Measurements from ENCODE around the gene CENPB. TPM values are rescaled to one million over a fixed set of nuclear protein-coding genes. Genes with fewer than 3 reads are reported as not detected.
"Not testable (repeated sequence)": the region's sequence is repeated elsewhere in the genome, so short reads cannot be mapped to it uniquely, and the experiment has no call there.

The CENPB gene
- total and polyA plus RNA-seq, 5 experiments from 2014 or later: 1.0 to 48.6 (median 1.7) TPM

DNA sequence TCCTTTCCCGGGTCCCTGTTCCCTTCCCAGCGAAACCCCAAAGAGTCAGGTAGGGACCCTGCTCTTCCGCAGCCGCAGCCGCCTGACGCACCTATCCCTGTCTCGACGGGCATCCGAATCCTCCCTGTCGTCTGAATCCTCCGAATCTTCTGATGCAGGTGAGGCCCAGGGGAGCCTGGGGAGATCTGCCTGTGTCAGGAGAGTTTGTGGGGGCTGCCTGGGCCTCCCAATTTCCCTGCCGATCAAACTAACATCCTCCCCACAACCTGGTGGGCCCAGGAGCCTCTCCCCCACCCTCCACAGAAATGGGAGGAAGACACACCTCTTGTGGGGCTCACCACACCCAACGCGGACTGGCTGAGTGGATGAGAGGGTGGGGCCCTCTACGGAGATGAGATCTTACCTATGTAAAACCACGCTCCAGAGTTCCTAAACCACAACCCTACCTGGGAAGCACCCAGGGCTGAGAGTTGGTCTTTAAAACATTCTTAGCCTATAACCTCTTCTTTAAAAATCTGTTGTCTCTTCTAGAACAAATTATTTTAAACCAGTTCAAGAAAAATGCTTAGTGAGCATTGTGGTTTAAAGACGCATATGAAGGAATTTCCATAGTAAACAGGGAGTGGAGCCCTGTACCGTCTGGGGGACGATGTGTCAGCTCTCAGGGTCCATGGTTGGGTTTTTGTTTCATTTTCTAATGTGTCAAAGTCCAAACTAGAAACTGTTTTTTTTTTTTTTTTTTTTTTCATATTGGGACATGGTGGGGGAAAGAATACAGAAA, 11.2 kb upstream of the CENPB start:
- POLR2A ChIA-PET: interaction anchor here (0.6 to 4.0 kb wide), 4 partner anchors 11 to 73 kb away, joined by 3 to 34 read pairs (median 5); partner anchors contain the start of gene CENPB
- Mint-ChIP-seq H3K27ac (peak overlapping the region; percentile 94 to 99 (median 97)), H3K4me1 (peaks cover 25 to 62% (median 61%) of the 10 kb centered on the region in 4 donors), H3K9me3 (no peaks in the 10 kb centered on the region), H3K4me3 (peak overlapping the region; percentile 95 to 100 (median 98)), H3K27me3 (no peaks in the 10 kb centered on the region), H3K36me3 (peaks cover 4 to 48% (median 33%) of the 10 kb centered on the region in 3 donors)
- peak in 5 of 10 donors; percentile 31 to 74 (median 51) for DNase-seq
- ATAC-seq: peak in 1 of 2 donors; percentile 31

- Mint-ChIP-seq H3K36me3 (peaks cover 0 to 43% (median 28%) of the 10 kb centered on the region in 3 donors), H3K4me3 (peak overlapping the region; percentile 95 to 100 (median 98)), H3K4me1 (peaks cover 20 to 56% (median 55%) of the 10 kb centered on the region in 4 donors), H3K27ac (peak overlapping the region; percentile 94 to 99 (median 97)), H3K27me3 (no peaks in the 10 kb centered on the region), H3K9me3 (no peaks in the 10 kb centered on the region)
- ATAC-seq (no peak), DNase-seq (no peak)
- POLR2A ChIA-PET: interaction anchor here (0.6 to 2.7 kb wide), 2 partner anchors 11 to 62 kb away, joined by 5 to 9 read pairs; partner anchors contain the start of gene CENPB
Observed at GRCh38 chr20:3797226-3797545, 10.6 kb upstream of the CENPB start.

GRCh38 chr20:3796477-3797225, 10.1 kb upstream of the CENPB start:
- H3K9me3 Mint-ChIP-seq: no peaks in the 10 kb centered on the region
- H3K4me3 Mint-ChIP-seq: peak overlapping the region; percentile 95 to 100 (median 98)
- no peak for DNase-seq
- H3K36me3 Mint-ChIP-seq: peaks cover 0 to 37% (median 25%) of the 10 kb centered on the region in 3 donors
- peaks cover 20 to 56% (median 52%) of the 10 kb centered on the region in 4 donors for H3K4me1 Mint-ChIP-seq
- peak overlapping the region; percentile 94 to 99 (median 97) for H3K27ac Mint-ChIP-seq
- ATAC-seq: no peak
- H3K27me3 Mint-ChIP-seq: no peaks in the 10 kb centered on the region
- POLR2A ChIA-PET: interaction anchor here (0.6 to 2.7 kb wide), 4 partner anchors 9 to 62 kb away, joined by 4 to 9 read pairs (median 7); partner anchors contain the start of gene CENPB

GRCh38 chr20:3795511-3796468, 9.2 kb upstream of the CENPB start, which contains the start of gene CDC25B:
CDC25B (plus strand) TSS chr20:3796310; CDS start chr20:3796532, 222 bp downstream.
- Mint-ChIP-seq H3K9me3 (no peaks in the 10 kb centered on the region), H3K27ac (peak within 1 kb of the TSS; percentile 94 to 99 (median 97)), H3K4me3 (peak within 1 kb of the TSS; percentile 95 to 100 (median 98)), H3K27me3 (no peaks in the 10 kb centered on the region), H3K4me1 (peaks cover 20 to 48% (median 45%) of the 10 kb centered on the region in 4 donors), H3K36me3 (peaks cover 0 to 29% (median 20%) of the 10 kb centered on the region in 3 donors)
- POLR2A ChIA-PET: interaction anchor here (0.6 to 2.7 kb wide), 7 partner anchors 8 to 59 kb away, joined by 3 to 9 read pairs (median 4); partner anchors contain the start of genes ADISSP and CENPB
- peak; percentile 76 to 80 for ATAC-seq
- DNase-seq: peak; percentile 84 to 95 (median 86)

DNA sequence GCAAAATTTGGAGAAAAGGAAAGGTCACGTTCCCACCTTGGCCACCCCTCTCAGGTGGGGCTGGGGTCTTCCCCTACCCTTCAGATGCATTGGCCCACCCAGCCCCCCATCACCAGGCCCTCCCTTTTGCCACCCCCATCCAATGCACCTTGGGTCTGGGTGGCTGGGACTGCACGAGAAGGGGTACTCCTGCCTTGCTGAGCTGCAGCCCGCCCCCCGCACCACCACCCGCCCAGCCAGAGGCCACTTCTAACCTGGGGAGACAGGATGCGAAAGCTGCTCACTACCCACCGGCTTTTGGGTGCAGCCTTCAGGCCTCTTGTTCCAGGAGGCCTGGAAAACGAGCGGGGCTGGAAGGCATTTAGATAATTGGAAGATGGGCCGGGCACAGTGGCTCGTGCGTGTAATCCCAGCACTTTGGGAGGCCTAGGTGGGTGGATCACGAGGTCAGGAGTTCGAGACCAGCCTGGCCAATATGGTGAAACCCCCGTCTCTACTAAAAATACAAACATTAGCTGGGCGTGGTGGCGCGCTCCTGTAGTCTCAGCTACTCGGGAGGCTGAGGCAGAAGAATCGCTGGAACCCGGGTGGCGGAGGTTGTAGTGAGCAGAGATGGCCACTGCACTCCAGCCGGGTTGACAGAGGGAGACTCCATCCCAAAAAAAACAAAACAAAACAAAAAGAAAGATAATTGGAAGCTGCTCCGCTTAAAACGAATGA, 8.3 kb upstream of the CENPB start:
- Mint-ChIP-seq H3K4me1 (peaks cover 14 to 39% (median 36%) of the 10 kb centered on the region in 4 donors), H3K36me3 (peaks cover 0 to 22% (median 20%) of the 10 kb centered on the region in 3 donors), H3K27me3 (no peaks in the 10 kb centered on the region), H3K9me3 (no peaks in the 10 kb centered on the region), H3K4me3 (peak overlapping the region; percentile 89 to 99 (median 94)), H3K27ac (peak overlapping the region; percentile 89 to 98 (median 96))
- POLR2A ChIA-PET: interaction anchor here (0.7 to 2.7 kb wide), 4 partner anchors 9 to 60 kb away, joined by 3 to 9 read pairs (median 3); partner anchors contain the start of gene CENPB
- DNase-seq: no peak
- no peak for ATAC-seq

- H3K27me3 Mint-ChIP-seq, H3K9me3 Mint-ChIP-seq, DNase-seq, ATAC-seq: not testable (repeated sequence)
- H3K4me3 Mint-ChIP-seq: peak overlapping the region in 3 of 10 donors; percentile 33 to 45 (median 44)
- H3K4me1 Mint-ChIP-seq: peaks cover 11 to 32% (median 30%) of the 10 kb centered on the region in 4 donors
- peaks cover 0 to 20% (median 18%) of the 10 kb centered on the region in 3 donors for H3K36me3 Mint-ChIP-seq
- H3K27ac Mint-ChIP-seq: peak overlapping the region in 5 of 10 donors; percentile 21 to 93 (median 29)
- POLR2A ChIA-PET: interaction anchor here (0.8 kb wide), 1 partner anchor 53 kb away, joined by 3 read pairs; no protein-coding TSS in a partner anchor
Observed at GRCh38 chr20:3794168-3794567, 7.6 kb upstream of the CENPB start.

DNA sequence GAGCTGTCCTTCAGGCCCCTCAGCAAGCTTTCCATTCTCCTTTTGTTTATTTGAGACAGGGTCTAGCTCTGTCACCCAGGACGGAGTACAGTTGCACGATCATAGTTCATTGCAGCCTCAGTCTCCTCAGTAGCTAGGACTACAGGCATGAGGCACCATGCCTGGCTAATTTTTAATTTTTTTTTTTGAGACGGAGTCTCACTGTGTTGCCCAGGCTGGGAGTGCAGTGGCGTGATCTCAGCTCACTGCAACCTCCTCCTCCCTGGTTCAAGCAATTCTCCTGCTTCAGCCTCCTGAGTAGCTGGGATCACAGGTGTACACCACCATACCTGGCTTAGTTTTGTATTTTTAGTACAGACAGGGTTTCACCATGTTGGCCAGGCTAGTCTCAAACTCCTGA, 2.7 kb upstream of the CENPB start:
- not testable (repeated sequence) for H3K9me3 Mint-ChIP-seq, H3K27me3 Mint-ChIP-seq, H3K36me3 Mint-ChIP-seq, DNase-seq, H3K4me3 Mint-ChIP-seq, ATAC-seq
- POLR2A ChIA-PET: interaction anchor here (0.6 to 6.4 kb wide), 3 partner anchors 10 to 165 kb away, joined by 3 to 34 read pairs (median 6); partner anchors contain the start of gene ADISSP
- H3K27ac Mint-ChIP-seq: peak overlapping the region in 6 of 10 donors; percentile 11 to 88 (median 72)
- peaks cover 13 to 31% (median 26%) of the 10 kb centered on the region in 4 donors for H3K4me1 Mint-ChIP-seq

DNA sequence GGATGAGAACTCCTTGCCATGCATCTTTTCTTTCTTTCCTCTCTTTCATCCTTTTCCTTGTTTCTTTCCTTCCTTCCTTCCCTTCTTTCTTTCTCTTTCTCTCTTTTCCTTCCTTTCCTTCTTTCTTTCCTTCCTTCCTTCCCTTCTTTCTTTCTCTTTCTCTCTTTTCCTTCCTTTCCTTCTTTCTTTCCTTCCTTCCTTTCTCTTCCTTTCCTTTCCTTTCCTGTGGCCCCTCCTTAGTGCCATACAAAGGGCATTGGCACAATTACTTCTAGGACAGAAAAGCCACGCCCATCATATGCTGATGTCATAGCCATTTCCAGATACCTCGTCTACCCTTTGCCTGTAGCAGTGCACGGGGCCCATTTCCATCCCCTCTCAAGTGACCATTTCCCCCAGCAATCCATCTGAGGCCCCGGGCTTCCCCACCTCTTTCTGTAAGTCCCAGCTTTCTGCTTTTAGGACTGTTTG, 2.2 kb upstream of the CENPB start:
- H3K4me1 Mint-ChIP-seq: peaks cover 13 to 30% (median 28%) of the 10 kb centered on the region in 4 donors
- DNase-seq: no peak
- H3K27ac Mint-ChIP-seq: peak overlapping the region in 8 of 10 donors; percentile 31 to 88 (median 73)
- no peaks in the 10 kb centered on the region for H3K27me3 Mint-ChIP-seq
- no peaks in the 10 kb centered on the region for H3K9me3 Mint-ChIP-seq
- H3K36me3 Mint-ChIP-seq: no peaks in the 10 kb centered on the region
- H3K4me3 Mint-ChIP-seq: peak overlapping the region in 6 of 10 donors; percentile 26 to 81 (median 38)
- no peak for ATAC-seq
- POLR2A ChIA-PET: interaction anchor here (6.4 kb wide), 1 partner anchor 11 kb away, joined by 34 read pairs; no protein-coding TSS in a partner anchor

DNA sequence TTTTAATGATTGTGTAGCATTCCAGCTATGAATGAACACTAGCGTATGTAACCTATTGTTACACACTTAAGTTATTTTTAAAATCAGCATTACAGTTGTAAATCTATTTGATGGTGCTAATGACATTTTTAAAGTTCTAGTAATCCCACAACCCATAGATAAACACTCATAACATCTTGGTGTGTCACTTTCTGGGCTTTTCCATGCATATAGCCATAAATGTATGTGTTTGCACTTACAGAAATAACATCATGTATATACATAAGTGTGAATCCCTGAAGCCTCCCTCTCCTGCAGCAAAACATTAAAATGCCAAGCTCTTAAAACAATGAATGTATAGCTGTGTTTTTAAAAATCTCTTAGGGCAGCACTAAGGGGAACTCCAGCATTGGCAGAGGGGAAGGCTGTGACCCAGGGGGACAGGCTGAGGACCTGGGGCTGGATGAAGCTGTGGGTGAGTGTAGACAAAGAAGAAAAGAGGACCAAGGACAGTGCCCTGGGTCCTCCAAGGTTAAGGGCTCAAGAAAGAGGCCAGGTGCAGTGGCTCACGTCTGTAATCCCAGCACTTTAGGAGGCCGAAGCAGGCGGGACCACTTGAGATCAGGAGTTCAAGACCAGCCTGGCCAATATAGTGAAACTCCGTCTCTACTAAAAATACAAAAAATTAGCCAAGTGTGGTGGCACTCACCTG, 929 bp upstream of the CENPB start:
- POLR2A ChIA-PET: interaction anchor here (0.7 to 6.4 kb wide), 6 partner anchors 8 to 129 kb away, joined by 3 to 52 read pairs (median 16); partner anchors contain the start of genes ADISSP and CDC25B
- DNase-seq: no peak
- Mint-ChIP-seq H3K4me1 (peaks cover 17 to 41% (median 34%) of the 10 kb centered on the region in 4 donors), H3K36me3 (no peaks in the 10 kb centered on the region), H3K4me3 (peak overlapping the region; percentile 36 to 81 (median 66)), H3K27ac (peak overlapping the region in 8 of 10 donors; percentile 13 to 80 (median 61)), H3K9me3 (no peaks in the 10 kb centered on the region), H3K27me3 (no peaks in the 10 kb centered on the region)
- ATAC-seq: no peak

DNA sequence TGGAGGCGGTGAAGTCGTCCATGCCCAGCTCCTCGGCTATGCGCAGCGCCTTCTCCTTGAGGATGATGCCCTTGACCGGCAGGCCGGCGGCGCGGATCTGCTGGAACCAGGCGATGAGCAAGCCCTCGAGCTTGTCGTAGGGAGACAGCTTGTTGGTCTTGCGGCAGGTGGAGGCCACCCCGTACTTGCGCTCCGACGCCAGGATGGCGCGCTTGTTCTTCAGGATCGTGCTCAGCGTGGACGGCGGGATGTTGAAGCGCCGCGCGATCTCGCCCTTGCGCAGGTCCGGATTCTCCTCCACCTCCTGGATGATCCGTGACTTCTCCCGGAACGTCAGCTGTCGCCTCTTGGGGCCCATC, 435 bp downstream of the CENPB start:
- DNase-seq: peak in 6 of 10 donors; percentile 33 to 50 (median 40)
- Mint-ChIP-seq H3K36me3 (no peaks in the 10 kb centered on the region), H3K27me3 (no peaks in the 10 kb centered on the region), H3K4me3 (peak overlapping the region; percentile 68 to 89 (median 82)), H3K27ac (peak overlapping the region in 8 of 10 donors; percentile 67 to 90 (median 85)), H3K4me1 (peaks cover 17 to 52% (median 45%) of the 10 kb centered on the region in 4 donors), H3K9me3 (no peaks in the 10 kb centered on the region)
- POLR2A ChIA-PET: interaction anchor here (0.5 to 6.4 kb wide), 12 partner anchors 8 to 299 kb away, joined by 3 to 52 read pairs (median 4); partner anchors contain the start of genes ADISSP and CDC25B
- peak; percentile 39 to 58 for ATAC-seq
